Muscle of leg (tissue), 11 donors: ENCODE results near the gene HMGCS1. TPM values are rescaled to one million over a fixed set of nuclear protein-coding genes. Genes with fewer than 3 reads are reported as not detected.
"Not testable (repeated sequence)": the region's sequence is repeated elsewhere in the genome, so short reads cannot be mapped to it uniquely, and the experiment has no call there.

Source experiments
- DNase-seq: peaks from one replicate; pipeline ENCODE4 v3.0.0; 2013
- H3K27ac ChIP-seq: one replicate; pipeline ENCODE4 v1.5.1; 2013; ENCODE audit warnings: mild to moderate bottlenecking, low read length, control low read depth
- H3K27me3 ChIP-seq: one replicate; pipeline ENCODE4 v1.6.1; 2013; ENCODE audit warnings: low read length; ENCODE audit not compliant: control insufficient read depth, insufficient read depth
- H3K36me3 ChIP-seq: one replicate; pipeline ENCODE4 v1.6.1; 2013; ENCODE audit warnings: low read length; ENCODE audit not compliant: control insufficient read depth, insufficient read depth
- H3K4me1 ChIP-seq: one replicate; pipeline ENCODE4 v1.6.1; 2013; ENCODE audit warnings: low read length; ENCODE audit not compliant: control insufficient read depth, insufficient read depth
- H3K4me3 ChIP-seq: one replicate; pipeline ENCODE4 v1.5.1; 2013; ENCODE audit warnings: low read length, control low read depth
- H3K9me3 ChIP-seq: replicated peaks from 2 replicates; pipeline ENCODE4 v1.6.1; 2013; ENCODE audit warnings: low read depth, low read length; ENCODE audit not compliant: control insufficient read depth
- WGBS: methylation state at CpG from one replicate; pipeline ENCODE4 v1.1.5; 2013; ENCODE audit warnings: missing lambda C conversion rate; ENCODE audit not compliant: insufficient coverage; 5-methylcytosine and 5-hydroxymethylcytosine counted together
- polyA plus RNA-seq, 8 donors: library from polyadenylated mRNA; unstranded; fragments of 120-200 nt; gene quantifications; one replicate each; pipeline versions ENCODE4 v1.2.1 to v1.2.3, GENCODE V29; 2013; ENCODE audit warnings: inconsistent platforms in 1 of 8, low replicate concordance in 1 of 8; ENCODE audit not compliant: insufficient read length in 8 of 8, insufficient read depth in 1 of 8
- total RNA-seq: library from RNA; stranded (reverse); fragments of 120-200 nt; gene quantifications from one replicate; pipeline ENCODE4 v1.2.4, GENCODE V29; 2013

HMGCS1 gene
- total and polyA plus RNA-seq, 9 donors: 23.5 to 51.0 (median 39.5) TPM

DNA sequence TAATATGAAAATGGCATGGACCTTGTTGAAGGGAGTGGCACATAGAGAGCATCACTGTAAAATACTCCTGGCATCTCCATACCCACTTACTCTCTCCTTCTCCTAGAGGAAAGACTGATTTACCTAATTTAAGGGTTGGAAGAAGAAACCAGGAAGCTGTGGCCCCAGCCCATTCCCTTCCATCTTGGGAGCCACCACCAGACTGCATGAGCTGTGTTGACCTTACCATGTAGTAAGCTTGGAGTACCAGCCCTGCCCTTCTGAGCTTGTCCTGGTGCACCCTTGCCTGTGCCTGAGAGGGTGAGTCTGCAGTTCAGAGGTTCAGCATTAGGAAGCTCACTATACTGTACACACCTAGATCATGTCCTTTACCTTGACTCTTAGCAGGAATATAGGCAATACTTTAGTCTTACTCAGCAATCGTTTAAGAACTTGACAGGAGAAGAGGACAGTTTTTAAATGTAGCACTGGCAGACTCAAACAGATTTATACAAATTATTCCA, 35.7 kb upstream of the HMGCS1 start:
- Histone ChIP-seq H3K27me3 (no peaks in the 10 kb centered on the region), H3K4me1 (peaks cover 2% of the 10 kb centered on the region), H3K36me3 (no peaks in the 10 kb centered on the region), H3K27ac (no peak overlapping the region), H3K9me3 (no peaks in the 10 kb centered on the region), H3K4me3 (no peak overlapping the region)
- 83% methylated on average over 1 of the region's 1 CpG for WGBS
- no peak for DNase-seq

DNA sequence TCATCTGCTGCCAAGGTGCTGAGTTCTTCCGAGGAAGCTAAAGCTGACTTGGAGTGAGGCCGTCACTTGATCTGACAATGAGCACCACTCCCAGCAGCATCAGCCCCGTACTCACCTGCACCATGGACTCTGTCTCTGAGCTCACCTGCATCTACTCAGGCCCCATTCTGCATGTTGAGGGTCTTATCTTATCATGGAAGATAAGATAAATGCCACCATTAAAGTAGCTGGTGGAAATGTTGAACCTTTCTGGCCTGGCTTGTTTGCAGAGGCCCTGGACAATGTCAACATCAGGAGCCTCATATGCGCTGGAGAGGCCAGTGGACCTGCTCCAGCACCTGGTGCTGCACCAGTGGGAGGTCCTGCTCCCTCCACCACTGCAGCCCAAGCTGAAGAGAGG, 35.0 kb upstream of the HMGCS1 start:
- H3K4me1 ChIP-seq: peaks cover 2% of the 10 kb centered on the region
- H3K9me3 ChIP-seq: no peaks in the 10 kb centered on the region
- no peak overlapping the region for H3K4me3 ChIP-seq
- no peaks in the 10 kb centered on the region for H3K36me3 ChIP-seq
- 92% methylated on average over 3 of the region's 4 CpGs for WGBS
- no peak for DNase-seq
- H3K27me3 ChIP-seq: no peaks in the 10 kb centered on the region
- no peak overlapping the region for H3K27ac ChIP-seq

DNA sequence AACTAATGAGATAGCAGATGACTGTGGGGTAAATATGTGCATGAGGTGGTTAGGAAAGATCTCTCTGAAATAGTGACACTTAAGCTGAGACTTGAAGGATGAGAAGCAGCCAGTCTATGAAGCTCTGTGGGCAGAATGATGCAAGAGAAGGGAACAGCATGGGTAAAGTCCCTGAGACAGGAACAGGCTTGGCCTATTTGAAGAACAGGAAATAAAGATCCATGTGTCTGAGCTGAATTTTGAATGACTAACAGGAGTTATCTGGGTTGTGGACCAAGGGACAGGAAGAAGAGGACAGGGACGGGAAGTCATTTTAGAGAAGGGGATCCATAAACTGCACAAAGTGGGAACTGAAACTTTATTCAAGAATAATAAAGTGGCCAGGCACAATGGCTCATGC, 25.6 kb upstream of the HMGCS1 start:
- H3K36me3 ChIP-seq: no peaks in the 10 kb centered on the region
- no peak for DNase-seq
- no peak overlapping the region for H3K27ac ChIP-seq
- H3K4me3 ChIP-seq: no peak overlapping the region
- no peaks in the 10 kb centered on the region for H3K27me3 ChIP-seq
- 78% methylated on average over 1 of the region's 1 CpG for WGBS
- H3K4me1 ChIP-seq: no peaks in the 10 kb centered on the region
- H3K9me3 ChIP-seq: peaks cover 3% of the 10 kb centered on the region

DNA sequence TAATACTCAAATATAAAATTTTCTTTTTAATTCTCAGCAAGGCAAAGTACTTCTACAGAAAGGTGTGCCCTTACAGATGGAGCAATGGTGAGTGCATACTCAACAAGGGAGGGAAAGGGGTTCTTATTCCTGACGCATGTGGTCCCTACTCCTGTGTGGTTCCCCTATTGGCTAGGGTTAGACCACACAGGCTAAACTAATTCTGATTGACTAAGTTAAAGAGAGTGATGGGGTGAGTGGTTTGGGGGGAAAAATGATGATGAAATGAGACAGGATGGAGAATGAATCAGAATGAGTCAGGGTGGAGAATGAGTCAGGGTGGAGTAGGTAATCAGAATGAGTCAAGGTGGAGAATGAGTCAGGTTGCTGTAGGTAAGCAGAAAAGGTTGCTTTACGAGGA, 22.9 kb upstream of the HMGCS1 start:
- peaks cover 1% of the 10 kb centered on the region for H3K9me3 ChIP-seq
- no peaks in the 10 kb centered on the region for H3K4me1 ChIP-seq
- DNase-seq: no peak
- WGBS: 88% methylated on average over 1 of the region's 2 CpGs
- no peak overlapping the region for H3K4me3 ChIP-seq
- H3K27ac ChIP-seq: no peak overlapping the region
- no peaks in the 10 kb centered on the region for H3K36me3 ChIP-seq
- H3K27me3 ChIP-seq: no peaks in the 10 kb centered on the region

DNA sequence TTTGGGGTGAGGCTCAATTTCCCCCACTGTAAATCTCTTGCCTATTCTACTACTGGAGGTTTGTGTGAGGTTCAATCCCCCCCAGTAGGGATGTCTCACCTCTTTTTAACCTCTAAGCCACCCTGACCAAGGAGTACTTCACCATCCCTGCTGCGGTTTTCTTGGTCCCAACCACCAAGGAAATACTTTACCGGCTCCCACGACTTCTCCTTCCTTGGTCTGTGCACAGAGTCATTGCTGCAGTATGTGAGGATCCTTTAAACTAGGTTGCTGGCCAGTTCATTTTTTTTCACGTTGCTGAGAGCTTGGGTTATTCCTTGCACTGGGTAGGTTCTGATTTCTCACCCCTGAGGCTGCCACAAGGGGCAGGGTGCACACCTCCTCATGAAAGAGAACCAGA, 22.5 kb upstream of the HMGCS1 start:
- Histone ChIP-seq H3K4me3 (no peak overlapping the region), H3K9me3 (no peaks in the 10 kb centered on the region), H3K27ac (no peak overlapping the region), H3K27me3 (no peaks in the 10 kb centered on the region), H3K36me3 (no peaks in the 10 kb centered on the region), H3K4me1 (no peaks in the 10 kb centered on the region)
- no peak for DNase-seq
- WGBS: 60% methylated on average over 3 of the region's 4 CpGs

DNA sequence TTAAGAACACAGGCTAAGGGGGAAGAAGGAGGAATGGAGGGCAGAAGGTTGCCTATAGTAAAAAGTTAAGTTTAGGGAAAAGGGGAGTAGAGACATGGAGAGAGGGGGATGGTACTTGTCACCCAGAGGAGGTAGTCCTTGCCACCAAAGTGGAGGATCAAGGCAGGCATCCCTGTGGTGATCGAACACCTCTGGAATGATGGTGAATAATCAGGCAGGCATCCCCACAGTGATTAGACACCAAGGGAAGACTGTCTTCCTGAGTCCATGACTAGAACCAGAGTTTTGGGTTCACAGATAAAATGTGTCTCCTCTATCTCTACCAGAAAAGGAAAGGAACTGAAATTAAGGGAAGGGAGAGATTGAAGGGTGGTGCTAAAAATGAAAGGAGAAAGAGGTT, 19.2 kb upstream of the HMGCS1 start:
- H3K27me3 ChIP-seq: no peaks in the 10 kb centered on the region
- DNase-seq: no peak
- no peaks in the 10 kb centered on the region for H3K9me3 ChIP-seq
- no peaks in the 10 kb centered on the region for H3K36me3 ChIP-seq
- H3K27ac ChIP-seq: no peak overlapping the region
- H3K4me1 ChIP-seq: no peaks in the 10 kb centered on the region
- WGBS: 100% methylated on average over 1 of the region's 1 CpG
- H3K4me3 ChIP-seq: no peak overlapping the region

DNA sequence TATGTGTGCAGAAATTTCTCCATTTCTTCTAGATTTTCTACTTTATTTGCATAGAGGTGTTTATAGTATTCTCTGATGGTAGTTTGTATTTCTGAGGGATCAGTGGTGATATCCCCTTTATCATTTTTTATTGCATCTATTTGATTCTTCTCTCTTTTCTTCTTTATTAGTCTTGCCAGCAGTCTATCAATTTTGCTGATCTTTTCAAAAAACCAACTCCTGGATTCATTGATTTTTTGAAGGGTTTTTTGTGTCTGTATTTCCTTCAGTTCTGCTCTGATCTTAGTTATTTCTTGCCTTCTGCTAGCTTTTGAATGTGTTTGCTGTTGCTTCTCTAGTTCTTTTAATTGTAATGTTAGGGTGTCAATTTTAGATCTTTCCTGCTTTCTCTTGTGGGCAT, 12.4 kb upstream of the HMGCS1 start:
- not testable (repeated sequence) for H3K27ac ChIP-seq, H3K27me3 ChIP-seq, H3K9me3 ChIP-seq, H3K4me1 ChIP-seq, H3K4me3 ChIP-seq, H3K36me3 ChIP-seq, DNase-seq

DNA sequence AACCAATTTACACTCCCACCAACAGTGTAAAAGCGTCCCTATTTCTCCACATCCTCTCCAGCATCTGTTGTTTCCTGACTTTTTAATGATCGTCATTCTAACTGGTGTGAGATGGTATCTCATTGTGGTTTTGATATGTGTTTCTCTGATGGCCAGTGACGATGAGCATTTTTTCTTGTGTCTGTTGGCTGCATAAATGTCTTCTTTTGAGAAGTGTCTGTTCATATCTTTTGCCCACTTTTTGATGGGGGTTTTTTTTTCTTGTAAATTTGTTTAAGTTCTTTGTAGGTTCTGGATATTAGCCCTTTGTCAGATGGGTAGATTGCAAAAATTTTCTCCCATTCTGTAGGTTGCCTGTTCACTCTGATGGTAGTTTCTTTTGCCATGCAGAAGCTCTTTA, 10.3 kb upstream of the HMGCS1 start:
- H3K27ac ChIP-seq, H3K36me3 ChIP-seq, H3K4me1 ChIP-seq, H3K27me3 ChIP-seq, DNase-seq, H3K4me3 ChIP-seq, H3K9me3 ChIP-seq: not testable (repeated sequence)
- WGBS: no CpG with 5 or more reads among the region's 3 CpGs

DNA sequence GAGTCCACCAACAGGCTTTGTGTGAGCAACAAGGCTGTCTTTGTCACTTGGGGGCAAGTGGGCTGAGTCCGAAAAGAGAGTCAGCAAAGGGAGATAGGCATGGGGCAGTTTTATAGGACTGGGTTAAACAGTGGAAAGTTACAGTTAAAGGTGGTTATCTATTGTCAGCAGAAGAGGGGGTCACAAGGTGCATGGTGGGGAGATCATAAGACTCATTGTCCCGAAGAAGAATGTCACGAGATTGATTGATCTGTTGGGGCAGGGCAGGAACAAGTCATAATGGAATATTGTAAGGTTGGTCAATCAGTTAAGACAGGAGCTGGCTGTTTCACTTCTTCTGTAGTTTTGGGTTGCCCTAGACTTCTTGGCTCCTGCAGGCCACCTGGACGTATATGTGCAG, 7.6 kb upstream of the HMGCS1 start:
- DNase-seq: no peak
- Histone ChIP-seq H3K36me3 (no peaks in the 10 kb centered on the region), H3K27ac (no peak overlapping the region), H3K27me3 (no peaks in the 10 kb centered on the region), H3K4me3 (no peak overlapping the region), H3K9me3 (no peaks in the 10 kb centered on the region), H3K4me1 (no peaks in the 10 kb centered on the region)
- WGBS: 98% methylated on average over 3 of the region's 4 CpGs

DNA sequence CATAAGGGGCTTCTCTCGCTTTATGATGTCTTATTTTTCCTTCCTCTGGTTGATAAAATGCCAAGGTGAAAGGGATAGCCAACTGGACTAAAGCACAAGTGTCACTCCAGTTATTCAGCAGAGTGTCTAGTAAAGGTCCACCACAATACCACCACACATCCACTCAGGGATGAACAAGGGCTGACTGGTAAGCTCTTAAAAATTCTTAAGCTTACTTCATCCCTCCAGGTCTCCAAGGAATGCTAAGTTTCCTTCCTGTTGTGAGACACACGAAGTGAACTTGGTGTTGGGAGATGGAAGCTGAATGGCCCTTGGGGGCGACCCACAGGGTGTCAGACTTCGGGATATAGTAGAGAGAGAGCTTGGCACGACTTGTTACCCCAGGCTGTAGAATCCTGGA, 3.2 kb upstream of the HMGCS1 start:
- DNase-seq: no peak
- Histone ChIP-seq H3K27ac (no peak overlapping the region), H3K27me3 (no peaks in the 10 kb centered on the region), H3K4me3 (no peak overlapping the region), H3K4me1 (peaks cover 10% of the 10 kb centered on the region), H3K9me3 (no peaks in the 10 kb centered on the region), H3K36me3 (no peaks in the 10 kb centered on the region)
- 88% methylated on average over 4 of the region's 5 CpGs for WGBS

DNA sequence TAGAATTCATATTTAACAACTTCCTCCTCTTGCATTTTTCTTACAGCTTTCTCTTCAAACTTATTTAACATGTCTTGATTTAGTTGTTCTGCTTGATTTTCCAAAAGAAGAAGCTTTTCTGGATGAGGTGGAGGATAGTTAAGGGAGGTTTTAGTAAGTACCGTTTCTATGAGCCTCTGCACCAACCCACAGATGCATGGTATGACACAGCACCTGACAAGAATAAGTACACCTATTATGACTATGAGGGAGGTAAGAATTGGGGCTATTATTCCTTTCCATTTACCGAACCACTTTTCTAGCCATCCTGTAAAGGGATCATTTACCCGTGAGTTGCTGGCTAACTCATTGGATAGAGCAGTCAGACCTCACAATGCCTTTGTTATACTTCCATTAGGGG, 2.5 kb upstream of the HMGCS1 start:
- Histone ChIP-seq H3K36me3 (no peaks in the 10 kb centered on the region), H3K9me3 (no peaks in the 10 kb centered on the region), H3K27ac (no peak overlapping the region), H3K27me3 (no peaks in the 10 kb centered on the region), H3K4me3 (no peak overlapping the region), H3K4me1 (peaks cover 10% of the 10 kb centered on the region)
- no peak for DNase-seq
- no CpG with 5 or more reads among the region's 3 CpGs for WGBS
